Measurements from ENCODE around the gene CAPRIN1.

CAPRIN1 gene

GRCh38 chr11:34145847-34146381, 94.4 kb downstream of the CAPRIN1 start:
- DNase-seq (ENCODE audit: low read depth, low spot score): no peak

- DNase-seq (ENCODE audit: low read depth, low spot score): no peak
Observed at GRCh38 chr11:34146411-34146810, 94.9 kb downstream of the CAPRIN1 start.

- no peak for DNase-seq (ENCODE audit: low read depth, low spot score)
Observed at GRCh38 chr11:34146866-34147265, 95.3 kb downstream of the CAPRIN1 start.

GRCh38 chr11:34147581-34147980, 96.0 kb downstream of the CAPRIN1 start:
- no peak for DNase-seq (ENCODE audit: low read depth, low spot score)

GRCh38 chr11:34148504-34149165, 97.1 kb downstream of the CAPRIN1 start:
- DNase-seq (ENCODE audit: low read depth, low spot score): no peak

GRCh38 chr11:34149274-34149673, 97.7 kb downstream of the CAPRIN1 start:
- DNase-seq (ENCODE audit: low read depth, low spot score): no peak

GRCh38 chr11:34149786-34150185, 98.3 kb downstream of the CAPRIN1 start:
- no peak for DNase-seq (ENCODE audit: low read depth, low spot score)

GRCh38 chr11:34150494-34151151, 99.1 kb downstream of the CAPRIN1 start:
- no peak for DNase-seq (ENCODE audit: low read depth, low spot score)
